Skeletal muscle tissue (tissue), 4 donors: Measurements from ENCODE around the gene ENAH. TPM values are rescaled to one million over a fixed set of nuclear protein-coding genes. Genes with fewer than 3 reads are reported as not detected.
A peak's percentile ranks its signal among the peaks of the same experiment; 100 is the strongest.
"Not testable (repeated sequence)": the region's sequence is repeated elsewhere in the genome, so short reads cannot be mapped to it uniquely, and the experiment has no call there.

ENCODE experiments used
- H3K27ac ChIP-seq: one replicate; pipeline ENCODE4 v1.7.0; 2013; ENCODE audit warnings: mild to moderate bottlenecking, low read depth, low read length, inconsistent platforms
- H3K27me3 ChIP-seq, 3 donors: one replicate each; pipeline ENCODE4 v1.7.0; 2013; ENCODE audit warnings: low read length in 3 of 3; ENCODE audit not compliant: control insufficient read depth in 3 of 3, insufficient read depth in 3 of 3
- H3K36me3 ChIP-seq, 3 donors: one replicate each; pipeline ENCODE4 v1.7.0; 2013; ENCODE audit warnings: low read length in 3 of 3; ENCODE audit not compliant: control insufficient read depth in 3 of 3, insufficient read depth in 3 of 3
- H3K4me1 ChIP-seq, 3 donors: one replicate each; pipeline ENCODE4 v1.7.0; 2013; ENCODE audit warnings: low read length in 3 of 3, mild to moderate bottlenecking in 3 of 3; ENCODE audit not compliant: control insufficient read depth in 3 of 3, insufficient read depth in 3 of 3
- H3K4me3 ChIP-seq, 3 donors: one replicate each; pipeline ENCODE4 v1.7.0; 2013; ENCODE audit warnings: low read length in 3 of 3
- H3K9ac ChIP-seq, 3 donors: one replicate each; pipeline ENCODE4 v1.7.0; 2013; ENCODE audit warnings: low read length in 3 of 3, mild to moderate bottlenecking in 3 of 3, moderate library complexity in 2 of 3, low read depth in 1 of 3
- H3K9me3 ChIP-seq, 3 donors: one replicate each; pipeline ENCODE4 v1.7.0; 2013; ENCODE audit warnings: low read length in 3 of 3; ENCODE audit not compliant: control insufficient read depth in 3 of 3
- total RNA-seq: library from RNA; depleted of rRNA; stranded (reverse); fragments of >200 nt; gene quantifications from one replicate; pipeline ENCODE4 v1.2.3, GENCODE V29; 2014
- donor health status: Osteomylitis.

The ENAH gene
- total RNA-seq, 1 donor from 2014 or later = 38.6 TPM

DNA sequence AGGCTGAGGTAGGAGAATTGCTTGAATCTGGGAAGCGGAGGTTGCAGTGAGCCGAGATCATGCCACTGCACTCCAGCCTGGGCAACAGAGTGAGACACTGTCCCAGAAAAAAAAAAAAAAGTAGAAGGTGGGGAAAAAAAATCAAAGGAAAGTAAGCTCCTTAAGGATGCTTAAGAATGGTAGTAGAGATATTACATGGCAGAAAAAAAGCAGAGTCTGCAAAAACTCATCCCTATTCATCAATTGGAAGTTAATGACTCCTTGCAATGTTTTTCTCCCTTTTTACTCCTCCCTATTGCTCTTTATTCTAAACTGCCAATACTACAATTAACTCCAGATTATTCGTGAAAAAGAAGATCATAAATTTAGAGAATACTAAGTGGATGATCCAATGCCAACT, 23.4 kb downstream of the ENAH start:
- Histone ChIP-seq H3K36me3 (no peaks in the 10 kb centered on the region), H3K4me1 (peaks cover 16 to 20% (median 19%) of the 10 kb centered on the region in 3 donors), H3K9me3 (no peaks in the 10 kb centered on the region), H3K27me3 (no peaks in the 10 kb centered on the region), H3K9ac (no peak overlapping the region), H3K4me3 (no peak overlapping the region), H3K27ac (no peak overlapping the region)

DNA sequence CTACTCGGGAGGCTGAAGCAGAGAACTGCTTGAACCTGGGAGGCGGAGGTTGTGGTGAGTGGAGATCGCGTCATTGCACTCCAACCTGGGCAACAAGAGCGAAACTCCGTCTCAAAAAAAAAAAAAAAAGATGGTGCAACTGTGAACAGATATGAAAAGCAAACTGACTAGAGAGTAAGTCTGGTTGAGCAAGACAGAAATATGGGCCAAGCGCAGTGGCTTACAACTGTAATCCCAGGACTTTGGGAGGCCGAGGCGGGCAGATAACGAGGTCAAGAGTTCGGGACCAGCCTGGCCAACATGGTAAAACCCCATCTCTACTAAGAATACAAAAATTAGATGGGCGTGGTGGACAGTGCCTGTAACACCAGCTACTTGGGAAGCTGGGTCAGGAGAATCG, 24.1 kb downstream of the ENAH start:
- not testable (repeated sequence) for H3K9me3 ChIP-seq, H3K9ac ChIP-seq, H3K36me3 ChIP-seq, H3K4me3 ChIP-seq, H3K27me3 ChIP-seq, H3K27ac ChIP-seq
- H3K4me1 ChIP-seq = peaks cover 16 to 20% (median 19%) of the 10 kb centered on the region in 3 donors

GRCh38 chr1:225627304-225627947, 25.5 kb downstream of the ENAH start:
- Histone ChIP-seq H3K36me3 (no peaks in the 10 kb centered on the region), H3K4me1 (peaks cover 16 to 20% (median 19%) of the 10 kb centered on the region in 3 donors), H3K27ac (peak overlapping the region; percentile 13), H3K9me3 (no peaks in the 10 kb centered on the region), H3K9ac (peak overlapping the region in 1 of 3 donors; percentile 7), H3K4me3 (no peak overlapping the region), H3K27me3 (no peaks in the 10 kb centered on the region)

DNA sequence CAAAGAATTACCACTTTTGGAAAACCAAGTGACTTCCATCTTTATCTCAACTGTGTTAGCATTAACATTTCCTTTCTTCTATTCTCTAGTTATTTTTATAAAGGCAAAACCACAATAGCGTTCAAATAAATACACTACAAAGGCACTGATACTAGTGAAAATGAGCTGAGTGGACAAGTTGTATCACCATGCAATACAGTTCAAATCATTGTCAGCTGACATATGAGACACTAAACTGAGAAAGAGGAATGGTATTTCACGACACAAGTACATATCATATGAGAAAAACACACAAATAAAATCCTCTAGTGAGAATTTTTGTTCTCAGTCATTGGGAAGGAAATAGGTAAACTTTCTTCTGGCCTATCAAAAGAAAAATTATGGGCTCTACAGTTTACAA, 26.2 kb downstream of the ENAH start:
- no peak overlapping the region for H3K27ac ChIP-seq
- no peak overlapping the region for H3K4me3 ChIP-seq
- H3K9ac ChIP-seq = no peak overlapping the region
- H3K36me3 ChIP-seq = no peaks in the 10 kb centered on the region
- H3K4me1 ChIP-seq = peaks cover 16 to 20% (median 19%) of the 10 kb centered on the region in 3 donors
- no peaks in the 10 kb centered on the region for H3K27me3 ChIP-seq
- no peaks in the 10 kb centered on the region for H3K9me3 ChIP-seq

- H3K4me1 ChIP-seq = peaks cover 3 to 11% (median 8%) of the 10 kb centered on the region in 3 donors
- no peak overlapping the region for H3K27ac ChIP-seq
- H3K9me3 ChIP-seq = no peaks in the 10 kb centered on the region
- H3K9ac ChIP-seq = no peak overlapping the region
- H3K36me3 ChIP-seq = no peaks in the 10 kb centered on the region
- H3K4me3 ChIP-seq = no peak overlapping the region
- no peaks in the 10 kb centered on the region for H3K27me3 ChIP-seq
Observed at GRCh38 chr1:225617956-225618355, 35.0 kb downstream of the ENAH start.

GRCh38 chr1:225617479-225617878, 35.4 kb downstream of the ENAH start:
- H3K27me3 ChIP-seq = no peaks in the 10 kb centered on the region
- peaks cover 3 to 11% (median 8%) of the 10 kb centered on the region in 3 donors for H3K4me1 ChIP-seq
- no peaks in the 10 kb centered on the region for H3K9me3 ChIP-seq
- peak overlapping the region in 1 of 3 donors; percentile 35 for H3K9ac ChIP-seq
- no peaks in the 10 kb centered on the region for H3K36me3 ChIP-seq
- H3K27ac ChIP-seq = no peak overlapping the region
- H3K4me3 ChIP-seq = no peak overlapping the region

GRCh38 chr1:225615403-225615790, 37.5 kb downstream of the ENAH start:
- not testable (repeated sequence) for H3K9me3 ChIP-seq, H3K36me3 ChIP-seq, H3K4me3 ChIP-seq, H3K27me3 ChIP-seq, H3K9ac ChIP-seq, H3K27ac ChIP-seq
- H3K4me1 ChIP-seq = peaks cover 3 to 13% (median 8%) of the 10 kb centered on the region in 3 donors

GRCh38 chr1:225613006-225613405, 39.9 kb downstream of the ENAH start:
- peaks cover 0 to 5% (median 0%) of the 10 kb centered on the region in 3 donors for H3K4me1 ChIP-seq
- no peak overlapping the region for H3K27ac ChIP-seq
- H3K9me3 ChIP-seq = no peaks in the 10 kb centered on the region

GRCh38 chr1:225612287-225612686, 40.6 kb downstream of the ENAH start:
- peaks cover 0 to 7% (median 0%) of the 10 kb centered on the region in 3 donors for H3K4me1 ChIP-seq
- no peak overlapping the region for H3K27ac ChIP-seq
- H3K27me3 ChIP-seq = no peaks in the 10 kb centered on the region
- no peaks in the 10 kb centered on the region for H3K9me3 ChIP-seq
- no peaks in the 10 kb centered on the region for H3K36me3 ChIP-seq
- H3K4me3 ChIP-seq = no peak overlapping the region
- H3K9ac ChIP-seq = no peak overlapping the region

More at GRCh38 chr1:225613006-225613405, 39.9 kb downstream of the ENAH start:
- no peak overlapping the region for H3K9ac ChIP-seq
- no peaks in the 10 kb centered on the region for H3K27me3 ChIP-seq
- no peaks in the 10 kb centered on the region for H3K36me3 ChIP-seq
- H3K4me3 ChIP-seq = no peak overlapping the region

DNA sequence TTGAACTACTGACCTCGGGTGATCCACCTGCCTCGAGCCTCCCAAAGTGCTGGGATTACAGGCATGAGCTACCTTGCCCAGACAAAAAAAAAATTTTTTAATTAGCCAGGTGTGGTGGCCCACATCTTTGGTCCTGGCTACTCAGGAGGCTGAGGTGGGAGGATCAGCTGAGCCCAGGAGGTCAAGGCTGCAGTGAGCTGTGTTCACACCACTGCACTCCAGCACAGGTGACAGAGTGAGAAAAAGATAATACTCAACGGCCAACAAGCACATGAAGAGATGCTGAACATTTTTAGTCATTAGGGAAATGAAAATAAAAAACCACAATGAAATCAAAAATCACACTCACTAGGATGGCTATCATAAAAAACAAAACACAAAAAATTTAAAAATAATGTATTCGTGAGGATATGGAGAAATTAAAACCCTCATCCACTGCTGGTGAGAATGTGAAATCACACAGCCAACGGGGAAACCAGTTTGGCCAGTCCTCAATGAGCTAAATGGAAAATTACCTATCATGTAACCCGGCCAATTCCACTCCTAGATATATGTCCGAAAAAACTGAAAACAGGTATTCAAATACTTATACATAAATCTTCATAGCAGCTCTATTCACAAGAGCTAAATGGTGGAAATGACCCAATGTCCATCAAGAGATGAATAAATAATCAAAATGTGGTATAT, 41.2 kb downstream of the ENAH start:
- Histone ChIP-seq H3K9me3 (no peaks in the 10 kb centered on the region), H3K27me3 (no peaks in the 10 kb centered on the region), H3K36me3 (no peaks in the 10 kb centered on the region), H3K27ac (no peak overlapping the region), H3K4me3 (no peak overlapping the region), H3K9ac (no peak overlapping the region), H3K4me1 (peaks cover 0 to 10% (median 0%) of the 10 kb centered on the region in 3 donors)
